ENCODE data around the gene NUDT8.

DNA sequence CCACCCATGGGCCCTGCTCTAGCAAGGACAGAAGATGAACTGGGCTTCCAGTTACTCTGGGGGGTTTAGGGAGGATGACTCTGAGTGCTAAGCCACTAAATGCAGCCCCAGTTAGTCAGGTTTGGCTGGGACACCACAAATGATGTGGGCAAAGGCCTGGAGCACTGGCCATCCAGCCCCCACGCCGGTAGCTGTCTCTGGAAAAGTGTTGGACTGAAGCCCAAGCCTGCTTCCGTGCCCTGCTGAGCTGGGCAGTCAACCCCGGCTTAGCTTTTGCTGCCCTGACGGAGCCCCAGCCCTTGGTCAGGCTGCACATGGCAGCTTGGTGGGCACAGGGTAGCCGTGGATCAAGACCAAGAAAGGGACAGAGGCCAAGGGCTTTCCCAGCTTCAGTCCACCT is 51.8 kb downstream of the NUDT8 start:
- no peak for TF ChIP-seq ZNF274 (IDR thresholded peaks at IDR 0.05; ENCODE audit: low read depth, low read length)
- TF ChIP-seq SUZ12 (IDR thresholded peaks at IDR 0.05; ENCODE audit: extremely low read depth, insufficient read depth, insufficient read length): no peak

All from NT2/D1 (cell line).